SK-N-MC (cell line): Measurements from ENCODE around the gene TAF6.

Experiments
- EZH2 ChIP-seq: fragments of 200-600 bp; sonication (generic); IDR thresholded peaks from one replicate; pipeline ENCODE4 v1.6.1; 2017; ENCODE audit warnings: antibody characterized with exemption
- POLR2AphosphoS5 ChIP-seq: IDR thresholded peaks from 2 replicates; pipeline ENCODE4 v1.6.1; 2012; ENCODE audit warnings: mild to moderate bottlenecking, low read depth, low read length, borderline replicate concordance

GRCh38 chr7:100093498-100093897, 25.7 kb downstream of the TAF6 start:
- TF ChIP-seq POLR2AphosphoS5 (no peak; the same call in 1 of the 2 replicates), EZH2 (no peak)
